ENCODE data around the gene COMP.

The COMP gene

DNA sequence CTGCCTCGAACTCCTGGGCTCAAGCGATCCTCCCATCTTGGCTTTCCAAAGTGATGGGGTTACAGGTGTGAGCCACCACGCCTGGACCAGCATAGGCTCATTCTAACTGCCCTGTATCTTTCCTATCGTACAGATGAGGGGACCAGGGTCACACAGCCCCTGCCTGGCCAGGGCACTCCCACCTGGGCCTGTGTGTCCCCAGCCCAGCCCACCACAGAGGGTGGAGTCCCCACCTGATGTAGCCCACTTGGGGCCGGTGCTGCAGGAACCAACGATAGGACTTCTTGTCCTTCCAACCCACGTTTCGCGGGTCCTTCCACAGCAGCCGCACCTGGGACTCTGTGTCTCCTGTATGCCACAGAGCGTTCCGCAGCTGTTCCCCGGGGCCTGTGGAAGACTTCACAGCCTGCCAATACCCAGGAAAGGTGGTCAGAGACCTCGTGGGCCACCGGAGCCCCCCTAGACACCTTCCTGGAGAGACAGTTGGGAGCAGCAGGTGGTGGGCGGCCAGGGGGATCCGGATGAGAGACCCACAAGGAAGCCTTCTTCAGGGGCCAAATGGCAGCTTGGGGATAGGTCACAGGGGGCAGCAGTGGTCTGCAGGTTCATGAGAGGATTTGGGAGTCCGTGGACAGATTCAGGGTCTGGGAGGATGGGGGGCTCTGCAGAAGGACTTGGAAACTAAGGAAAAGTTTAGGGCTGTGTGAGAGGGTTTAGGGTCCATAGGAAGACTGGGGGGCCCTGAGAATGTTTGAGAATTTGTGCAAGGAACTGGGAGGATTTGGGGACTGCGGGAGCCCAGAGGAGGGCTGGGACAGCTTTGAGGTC, 6.9 kb downstream of the COMP start:
- no peak for DNase-seq (ENCODE audit: low read depth, low spot score)

DNA sequence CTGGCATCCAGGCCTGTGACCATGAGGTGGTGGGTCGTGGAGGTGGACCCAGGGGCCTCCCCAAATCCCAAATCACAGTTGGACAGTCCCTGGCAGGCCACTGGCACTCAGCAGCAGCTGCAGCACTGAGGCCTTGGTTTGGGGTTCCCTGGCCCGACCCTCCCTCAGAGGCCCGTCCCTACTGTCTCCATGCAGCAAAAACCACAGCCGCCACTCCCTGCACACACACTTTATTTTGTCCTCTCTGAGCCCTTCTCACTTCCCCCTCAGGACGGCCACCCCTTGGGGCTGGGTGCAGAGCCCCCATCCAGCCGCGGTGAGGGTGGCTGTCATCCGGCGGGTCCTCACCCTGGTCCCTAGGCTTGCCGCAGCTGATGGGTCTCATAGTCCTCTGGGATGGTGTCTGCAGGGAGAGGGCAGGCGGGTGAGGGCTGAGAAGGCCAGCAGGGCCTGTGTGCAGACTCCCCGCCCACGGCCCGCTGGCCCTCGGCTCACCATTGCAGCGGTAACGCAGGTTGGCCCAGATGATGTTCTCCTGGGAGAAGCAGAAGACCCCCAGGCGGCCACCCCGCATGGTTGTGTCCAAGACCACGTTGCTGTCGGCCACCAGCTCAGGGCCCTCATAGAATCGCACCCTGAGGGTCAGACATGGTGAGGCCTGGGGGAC, 8.4 kb downstream of the COMP start:
- DNase-seq (ENCODE audit: low read depth, low spot score): no peak

DNA sequence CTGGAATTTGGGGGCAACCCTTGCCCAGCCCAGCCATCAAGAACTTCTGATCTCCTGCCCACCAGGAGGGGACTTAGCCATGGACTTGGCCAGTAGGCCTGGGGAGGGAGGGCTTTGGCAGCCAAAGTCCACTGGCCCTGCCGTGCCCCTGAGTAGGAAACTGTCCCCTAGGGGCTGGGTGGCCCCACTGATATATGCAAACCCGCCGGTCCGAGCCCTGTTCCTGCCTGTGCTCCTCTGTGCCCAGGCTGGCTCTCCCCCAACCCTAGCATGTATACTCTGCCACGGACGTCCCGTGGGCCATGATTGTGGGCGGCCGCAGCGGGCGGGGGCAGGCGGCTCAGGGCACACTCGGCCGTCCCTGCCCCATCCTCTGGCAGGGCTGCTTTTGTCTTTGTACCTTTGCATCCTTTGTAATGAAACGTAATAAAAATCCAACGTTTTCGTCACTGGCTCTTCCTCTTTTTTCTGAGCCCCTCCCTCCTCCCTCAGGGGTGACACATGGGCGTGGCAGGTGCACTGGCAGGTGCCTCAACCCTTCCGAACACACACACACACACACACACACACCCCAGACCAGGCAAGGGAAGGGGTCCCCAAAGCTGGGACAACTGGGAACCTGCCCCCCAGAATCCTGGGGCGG, 9.1 kb downstream of the COMP start:
- DNase-seq (ENCODE audit: low read depth, low spot score): no peak

DNA sequence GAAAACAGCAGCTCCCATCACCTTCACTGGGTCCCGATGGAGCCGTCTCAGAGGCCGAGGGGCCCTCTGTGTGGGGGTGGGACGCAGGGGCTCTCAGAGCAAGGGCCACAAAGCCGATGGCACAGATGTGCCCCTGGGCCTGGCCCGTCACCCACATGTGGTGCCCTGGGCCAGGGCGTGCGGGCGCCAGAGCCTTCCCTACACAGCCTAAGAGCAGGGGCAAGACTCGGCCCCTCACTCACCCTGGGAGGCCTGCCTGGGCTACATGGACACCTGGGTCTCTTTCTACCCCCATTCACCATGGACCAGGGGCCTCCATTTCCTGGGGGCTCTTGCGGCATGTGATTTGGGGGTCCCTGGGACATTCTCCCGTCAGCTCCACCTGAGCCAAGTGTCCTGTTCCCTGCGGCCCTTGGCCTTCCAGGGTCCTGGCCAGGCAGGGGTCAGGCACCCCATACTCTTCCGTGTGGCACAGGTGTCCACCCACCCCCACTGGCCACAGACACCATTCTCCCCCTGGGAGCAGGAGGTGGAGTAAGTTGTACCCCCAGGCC, 10.0 kb downstream of the COMP start:
- DNase-seq (ENCODE audit: low read depth, low spot score): no peak

DNA sequence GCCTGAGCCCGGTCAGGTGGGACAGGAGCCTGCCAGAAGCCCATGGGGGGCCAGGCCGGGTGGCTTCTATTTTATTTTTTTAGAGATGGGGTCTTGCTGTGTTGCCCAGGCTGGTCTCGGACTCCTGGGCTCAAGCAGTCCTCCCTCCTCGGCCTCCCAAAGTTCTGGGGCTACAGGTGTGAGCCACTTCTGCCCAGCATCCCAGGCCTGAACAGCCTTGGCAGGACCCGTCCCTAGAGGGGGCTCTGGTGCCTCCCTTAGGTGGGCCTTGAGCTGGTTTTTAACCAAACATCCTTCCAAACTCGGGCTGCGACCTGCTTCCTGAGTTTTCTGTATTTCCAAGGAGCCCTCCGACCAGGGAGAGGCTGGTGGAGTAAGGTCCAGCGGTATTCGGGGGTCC, 10.5 kb downstream of the COMP start:
- no peak for DNase-seq (ENCODE audit: low read depth, low spot score)

DNA sequence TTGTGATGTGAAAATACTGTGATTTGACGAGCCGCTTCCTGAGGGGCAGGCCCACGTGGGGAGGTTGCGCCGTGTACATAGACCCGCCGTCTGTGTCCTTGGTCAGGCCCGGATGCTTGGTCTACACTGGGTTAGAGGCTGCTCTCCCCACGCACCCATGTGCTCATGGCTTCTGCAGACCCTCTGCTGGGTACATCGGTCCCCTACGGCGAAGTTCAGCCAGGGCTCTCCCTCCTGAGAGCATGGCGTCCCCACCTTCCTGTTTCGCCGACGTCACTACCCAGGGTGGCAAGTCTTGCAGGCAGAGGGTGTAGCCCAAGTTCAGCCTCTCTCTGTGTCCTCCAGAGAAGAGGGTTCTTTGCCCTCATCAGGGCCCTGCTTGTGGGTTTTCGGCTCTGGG, 11.0 kb downstream of the COMP start:
- DNase-seq (ENCODE audit: low read depth, low spot score): no peak

DNA sequence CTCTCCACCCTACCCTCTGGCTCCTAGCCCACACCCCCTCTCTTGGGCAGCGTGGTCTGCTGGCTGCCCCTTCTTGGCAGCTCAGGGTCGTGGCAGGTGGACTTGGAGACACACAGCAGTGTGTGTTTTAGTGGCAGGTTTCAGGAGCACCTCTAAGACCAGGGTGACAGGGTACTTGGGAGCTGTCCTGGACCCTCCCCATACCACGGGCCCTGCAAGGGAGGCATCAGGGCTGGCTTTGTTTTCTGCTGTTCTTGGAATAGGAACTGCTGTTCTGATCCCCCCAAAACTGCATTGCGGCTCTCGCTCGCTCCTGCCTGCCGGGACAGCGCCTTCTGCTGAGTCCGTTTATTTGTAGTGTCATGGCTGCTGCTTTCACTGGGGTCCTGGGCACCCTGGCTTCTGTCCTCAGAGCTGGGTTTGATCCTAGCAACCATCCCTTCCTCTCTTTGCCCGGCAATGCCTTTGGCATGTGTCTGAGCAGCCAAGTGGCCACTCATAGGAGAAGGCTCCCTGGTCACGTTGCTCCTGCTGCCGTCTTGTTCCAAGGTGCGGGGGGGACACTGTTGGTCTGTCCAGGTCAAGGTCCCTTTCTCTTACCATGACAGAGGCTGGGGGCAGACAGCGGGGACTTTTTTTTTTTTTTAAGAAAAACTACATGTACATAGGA, 12.1 kb downstream of the COMP start:
- DNase-seq (ENCODE audit: low read depth, low spot score): no peak

DNA sequence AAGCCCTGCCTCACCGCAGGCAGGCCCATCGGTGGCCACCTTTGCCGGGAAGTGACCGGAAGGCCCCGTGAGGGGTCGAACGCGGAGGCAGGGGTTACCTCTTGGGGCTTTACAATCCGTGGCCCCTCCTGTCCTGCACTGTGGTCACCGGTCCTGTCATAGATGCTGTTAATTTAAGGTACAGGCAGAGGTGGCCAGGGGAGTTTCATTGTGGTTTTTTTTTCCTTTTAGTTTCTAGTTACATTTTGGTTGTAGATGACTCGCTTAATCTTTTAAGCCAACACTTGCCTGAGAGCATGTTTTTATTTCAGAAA, 13.1 kb downstream of the COMP start:
- DNase-seq (ENCODE audit: low read depth, low spot score): no peak

DNA sequence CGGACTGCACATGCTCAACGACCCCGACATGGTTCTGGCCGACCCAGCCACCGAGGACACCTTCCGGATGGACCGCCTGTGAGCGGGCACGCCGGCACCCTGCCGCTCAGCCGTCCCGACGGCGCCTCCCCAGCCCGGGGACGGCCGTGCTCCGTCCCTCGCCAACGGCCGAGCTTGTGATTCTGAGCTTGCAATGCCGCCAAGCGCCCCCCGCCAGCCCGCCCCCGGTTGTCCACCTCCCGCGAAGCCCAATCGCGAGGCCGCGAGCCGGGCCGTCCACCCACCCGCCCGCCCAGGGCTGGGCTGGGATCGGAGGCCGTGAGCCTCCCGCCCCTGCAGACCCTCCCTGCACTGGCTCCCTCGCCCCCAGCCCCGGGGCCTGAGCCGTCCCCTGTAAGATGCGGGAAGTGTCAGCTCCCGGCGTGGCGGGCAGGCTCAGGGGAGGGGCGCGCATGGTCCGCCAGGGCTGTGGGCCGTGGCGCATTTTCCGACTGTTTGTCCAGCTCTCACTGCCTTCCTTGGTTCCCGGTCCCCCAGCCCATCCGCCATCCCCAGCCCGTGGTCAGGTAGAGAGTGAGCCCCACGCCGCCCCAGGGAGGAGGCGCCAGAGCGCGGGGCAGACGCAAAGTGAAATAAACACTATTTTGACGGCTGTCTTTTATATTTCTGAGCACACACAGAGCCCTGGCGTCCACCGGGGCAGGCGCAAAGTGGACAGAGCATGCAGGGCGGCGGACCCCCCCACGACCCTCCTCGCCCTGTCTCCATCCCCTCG, 13.6 kb downstream of the COMP start:
- DNase-seq (ENCODE audit: low read depth, low spot score): no peak

DNA sequence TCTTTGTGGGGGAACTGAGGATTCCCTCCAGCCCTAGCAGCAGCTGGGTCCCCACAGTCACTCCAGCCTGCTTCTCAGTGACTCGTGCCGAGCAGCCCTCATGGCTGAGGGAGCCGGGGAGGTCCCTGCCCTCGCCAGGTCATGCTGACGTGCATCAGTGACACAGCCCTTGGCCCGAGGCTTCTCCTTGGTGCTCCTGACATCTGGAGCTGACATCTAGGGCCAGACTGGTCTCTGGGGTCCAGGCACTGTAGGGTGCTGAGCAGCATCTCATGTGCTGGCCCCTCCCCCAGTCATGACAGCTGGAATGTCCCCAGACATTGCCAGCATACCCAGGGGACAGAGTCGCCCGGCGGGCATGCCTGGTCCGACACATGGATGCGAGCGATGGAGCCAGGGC, 14.4 kb downstream of the COMP start:
- DNase-seq (ENCODE audit: low read depth, low spot score): no peak

DNA sequence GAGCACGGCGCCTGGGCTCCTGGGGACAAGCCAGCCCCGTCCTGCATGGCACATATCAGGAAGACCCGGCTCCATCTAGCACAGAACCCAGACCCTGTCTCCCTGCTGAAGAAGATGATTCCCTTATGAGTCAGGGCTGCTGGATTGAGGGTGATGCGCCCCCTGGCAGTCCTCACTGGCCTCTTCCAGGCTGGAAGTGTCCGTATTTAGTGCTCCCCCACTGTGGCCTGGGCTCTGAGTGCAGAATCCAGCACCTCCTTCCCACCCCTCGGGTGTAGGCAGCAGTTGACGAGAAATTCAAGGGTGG, 14.9 kb downstream of the COMP start:
- no peak for DNase-seq (ENCODE audit: low read depth, low spot score)

DNA sequence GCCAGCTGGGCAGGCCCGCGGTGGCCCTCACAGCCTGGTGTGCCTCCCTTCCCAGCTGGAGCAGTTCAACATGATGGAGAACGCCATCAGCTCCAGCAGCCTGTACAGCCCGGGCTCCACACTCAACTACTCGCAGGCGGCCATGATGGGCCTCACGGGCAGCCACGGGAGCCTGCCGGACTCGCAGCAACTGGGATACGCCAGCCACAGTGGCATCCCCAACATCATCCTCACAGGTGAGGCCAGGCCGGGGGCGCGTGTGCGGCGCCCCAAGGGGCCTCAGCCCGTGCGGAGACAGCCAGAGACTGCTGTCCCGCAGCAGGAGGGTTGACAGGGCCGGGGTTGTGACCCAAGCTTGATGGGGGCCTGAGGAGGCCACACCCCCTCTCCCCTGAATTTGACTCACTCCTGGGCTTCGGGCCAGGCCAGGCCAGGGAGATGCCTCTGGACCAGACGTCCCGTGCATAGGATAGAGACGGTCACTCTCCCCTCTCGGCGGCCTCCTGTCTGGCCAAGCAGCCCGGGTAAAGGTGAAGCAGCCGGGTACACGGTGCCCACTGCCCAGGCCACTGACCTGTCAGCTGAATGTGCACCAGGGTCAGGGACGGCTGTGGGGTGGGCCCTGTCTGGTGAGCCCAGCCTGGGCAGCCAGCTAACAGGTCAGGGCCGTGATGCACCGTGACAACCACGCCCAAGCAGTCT, 15.4 kb downstream of the COMP start:
- no peak for DNase-seq (ENCODE audit: low read depth, low spot score)

DNA sequence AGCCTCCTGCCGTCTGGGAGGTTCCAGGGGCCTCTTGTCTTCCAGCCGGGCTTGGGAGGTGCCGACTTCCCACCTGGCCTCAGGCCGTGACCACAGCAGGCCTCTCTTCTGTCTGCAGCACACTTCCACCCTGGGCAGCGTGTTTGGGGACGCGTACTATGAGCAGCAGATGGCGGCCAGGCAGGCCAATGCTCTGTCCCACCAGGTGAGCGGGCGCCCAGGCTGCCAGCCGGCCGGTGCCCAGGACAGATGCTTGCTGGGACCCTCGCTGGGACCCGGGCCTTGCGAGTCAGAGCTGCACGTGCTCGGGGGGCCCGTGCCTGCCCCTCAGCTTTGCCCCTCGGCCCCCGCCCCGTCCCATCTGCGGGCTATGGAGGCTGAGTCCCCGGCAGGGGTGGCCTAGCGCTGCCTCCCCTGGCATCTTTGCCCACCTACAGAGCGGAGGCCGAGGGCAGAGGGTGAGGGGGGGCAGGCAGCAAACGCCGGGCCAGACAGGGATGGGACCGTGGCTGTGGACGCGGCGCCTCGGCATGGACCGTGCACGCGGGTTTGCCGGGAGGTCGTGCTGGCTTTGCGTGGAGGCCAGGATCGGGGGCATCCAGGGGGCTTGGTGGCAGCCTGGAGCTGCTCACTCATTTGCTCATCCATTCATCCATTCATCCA, 16.2 kb downstream of the COMP start:
- no peak for DNase-seq (ENCODE audit: low read depth, low spot score)

DNA sequence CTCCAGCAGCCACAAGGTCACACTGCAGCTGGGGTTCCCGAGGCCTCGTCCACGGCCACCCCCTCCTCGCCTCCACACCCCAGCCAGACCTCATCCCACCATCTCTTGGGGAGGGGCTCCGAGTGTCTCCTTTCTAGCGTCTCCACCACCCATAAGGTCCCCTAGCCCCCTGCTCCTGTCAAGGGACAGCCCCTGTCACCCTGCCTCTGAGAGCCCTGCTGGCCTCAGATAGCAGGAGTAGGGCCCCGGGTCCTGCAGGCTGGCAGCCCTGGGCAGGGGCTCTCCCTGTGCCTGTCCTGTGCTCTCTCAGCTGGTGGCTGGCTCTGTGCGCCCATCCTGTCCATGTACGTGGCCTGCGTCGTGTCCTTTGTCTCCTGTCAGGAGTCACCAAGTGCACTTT, 17.0 kb downstream of the COMP start:
- no peak for DNase-seq (ENCODE audit: low read depth, low spot score)

DNA sequence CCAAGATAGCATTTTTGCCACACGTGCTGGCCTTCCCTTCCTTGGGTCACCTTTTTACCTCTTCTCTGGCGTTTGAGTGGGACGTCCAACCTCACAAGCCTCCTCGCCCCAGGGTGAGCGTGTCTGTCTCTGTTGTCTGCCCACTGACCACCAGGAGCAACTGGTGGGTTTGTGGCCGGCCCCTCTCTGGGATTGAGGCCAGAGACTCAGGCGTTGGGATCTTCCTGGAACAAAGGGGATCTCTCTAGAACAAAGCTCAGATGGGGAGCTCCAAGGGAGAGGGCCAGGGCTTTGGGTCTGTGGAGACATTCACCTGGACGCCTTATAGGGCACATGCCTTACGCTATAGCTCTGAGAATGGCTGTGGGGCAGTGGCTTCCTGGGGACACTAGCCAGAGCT, 17.4 kb downstream of the COMP start:
- DNase-seq (ENCODE audit: low read depth, low spot score): no peak

DNA sequence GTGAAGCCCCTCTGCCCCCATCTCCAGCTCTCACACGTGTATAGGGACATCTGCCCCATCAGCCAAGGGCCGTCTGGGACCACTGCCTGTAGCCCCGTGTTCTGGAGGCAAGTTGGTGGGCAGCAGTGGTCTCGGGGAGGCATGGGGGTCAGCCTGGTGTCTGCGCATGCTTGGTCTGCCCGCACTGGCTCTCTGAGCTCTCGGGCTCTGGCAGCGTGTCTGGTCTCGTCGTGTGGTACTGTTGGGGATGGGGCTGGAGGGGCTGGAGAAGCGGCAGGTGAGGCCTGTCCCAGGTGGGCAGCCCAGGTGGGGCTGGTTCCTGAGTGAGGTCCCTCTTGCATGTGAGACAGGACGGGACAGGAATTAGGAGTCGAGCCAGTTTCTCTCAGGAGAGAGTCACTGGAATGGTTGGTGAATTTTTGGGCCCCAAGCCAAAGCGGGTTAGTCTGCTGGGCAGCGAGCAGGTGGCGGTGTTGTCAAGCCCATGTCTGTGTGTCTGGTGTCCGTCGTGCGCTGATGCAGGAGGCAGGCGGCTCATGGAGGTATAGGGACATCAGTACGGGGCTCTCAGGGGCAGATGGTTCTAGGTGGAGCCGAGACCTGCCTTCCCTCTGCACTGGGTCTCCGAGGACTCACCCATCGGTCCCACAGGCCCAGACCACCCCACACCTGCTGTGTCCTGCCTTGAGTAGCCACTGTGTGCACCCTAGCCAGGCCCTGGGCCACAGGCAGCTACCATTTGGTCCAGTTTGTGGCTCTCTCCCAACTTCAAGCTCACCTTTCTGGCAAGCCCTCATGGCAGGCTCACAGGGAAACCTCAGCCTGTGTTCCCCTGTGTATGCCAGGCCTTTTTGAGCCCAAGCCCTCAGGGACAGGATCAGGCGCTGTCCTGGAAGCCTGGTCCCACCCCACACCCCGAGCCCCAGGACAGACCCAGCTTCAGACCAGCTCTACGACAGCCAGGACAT, 18.2 kb downstream of the COMP start:
- DNase-seq (ENCODE audit: low read depth, low spot score): no peak

DNA sequence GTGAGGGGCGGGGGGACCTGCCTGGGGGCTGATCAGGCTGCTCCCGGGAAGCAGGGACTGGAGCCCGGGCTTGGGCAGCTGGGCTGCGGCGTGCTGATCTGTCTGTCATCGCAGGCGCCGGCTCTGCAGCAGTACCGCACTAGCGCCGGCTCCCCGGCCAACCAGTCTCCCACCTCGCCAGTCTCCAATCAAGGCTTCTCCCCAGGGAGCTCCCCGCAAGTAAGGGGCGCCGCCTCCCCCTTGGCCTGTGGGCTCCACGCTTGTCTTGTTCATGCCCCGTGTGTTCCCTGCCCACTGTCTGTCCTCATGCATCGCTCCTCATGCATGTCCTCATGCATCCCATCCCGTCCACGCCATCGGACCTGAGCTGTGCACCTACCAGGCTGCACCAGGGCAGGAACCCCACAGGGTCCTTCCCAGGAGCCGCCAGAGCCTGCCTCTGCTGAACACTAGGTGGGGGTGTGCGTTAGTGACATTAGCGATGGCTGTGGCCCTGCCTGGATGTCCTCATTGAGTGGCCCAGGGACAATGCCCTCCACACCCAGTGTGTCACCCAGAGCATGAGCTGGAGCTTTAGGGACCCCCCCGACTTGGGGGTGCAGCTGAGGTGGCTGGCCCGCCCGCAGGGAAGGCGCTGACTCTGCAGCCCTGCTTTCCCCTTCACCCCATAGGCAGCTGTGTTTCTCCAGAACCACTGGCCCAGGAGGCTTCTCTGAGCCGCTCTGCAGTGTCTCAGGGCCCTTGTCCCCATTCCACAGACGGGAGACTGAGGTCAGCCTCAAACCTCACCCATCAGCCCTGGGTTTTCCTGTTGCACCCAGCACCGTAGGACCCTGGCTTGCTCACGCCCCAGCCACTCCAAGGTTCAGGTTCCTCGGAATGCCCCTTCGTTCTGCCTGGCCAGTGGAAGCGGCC, 19.5 kb downstream of the COMP start:
- no peak for DNase-seq (ENCODE audit: low read depth, low spot score)

DNA sequence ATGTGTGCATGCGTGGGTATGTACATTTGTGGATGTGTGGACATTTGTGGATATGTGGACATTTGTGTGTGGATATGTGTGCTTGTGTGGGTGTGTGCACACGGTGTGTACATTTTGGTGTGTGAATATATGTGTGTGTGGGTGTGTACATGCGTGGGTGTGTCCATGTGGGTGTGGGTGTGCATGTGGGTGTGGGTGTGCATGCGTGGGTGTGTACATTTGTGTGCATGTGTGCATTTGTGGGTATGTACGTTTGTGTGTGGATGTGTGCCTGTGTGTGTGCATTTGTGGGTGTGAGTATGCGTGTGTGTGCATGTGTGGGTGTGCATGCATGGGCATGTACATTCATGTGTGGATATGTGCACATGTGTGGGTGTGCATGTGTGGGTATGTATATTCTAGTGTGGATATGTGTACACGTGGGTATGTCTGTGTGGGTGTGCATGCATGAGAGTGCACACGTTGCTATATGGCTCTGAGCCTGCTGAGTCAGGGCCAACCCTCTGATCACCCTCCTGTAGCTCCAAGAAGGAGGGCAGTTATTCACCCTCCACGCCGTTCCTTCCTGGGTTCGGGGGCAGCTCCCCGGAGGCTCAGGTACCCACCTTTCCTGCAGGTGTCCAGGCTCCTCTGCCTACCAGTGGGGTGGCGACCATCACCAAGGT, 20.3 kb downstream of the COMP start:
- DNase-seq (ENCODE audit: low read depth, low spot score): no peak

All from activated naive CD8-positive, alpha-beta T cell treated with anti-CD3 and anti-CD28 coated beads, Interleukin-2, amount 50 U/mL, for 16 hours (primary cell).